A673 (cell line): ENCODE data around the gene BPHL. TPM values are rescaled to one million over a fixed set of nuclear protein-coding genes. Genes with fewer than 3 reads are reported as not detected.
"Not testable (repeated sequence)": the region's sequence is repeated elsewhere in the genome, so short reads cannot be mapped to it uniquely, and the experiment has no call there.

Experiments
- BruUV-seq: library from RNA; stranded (reverse); fragments of 400-500 nt; replicated peaks from 2 replicates; lab custom pipeline; 2021; lab: Mats Ljungman, UMichigan
- CTCF ChIA-PET: fragments of 300-600 bp; sonication (Branson Sonifier 250); formaldehyde crosslinking; loops from one replicate; lab custom pipeline; 2022; ENCODE audit warnings: antibody characterized with exemption; lab: Charles Lee
- POLR2A ChIA-PET: fragments of 300-600 bp; sonication (Branson Sonifier 250); formaldehyde crosslinking; loops from one replicate; lab custom pipeline; 2022; ENCODE audit warnings: antibody characterized with exemption; ENCODE audit not compliant: low non-redundant PET; lab: Charles Lee
- DNase-seq: peaks from one replicate; pipeline ENCODE4 v3.0.0-alpha.2; 2015; ENCODE audit warnings: low spot score
- H3K27ac ChIP-seq: fragments of 200-600 bp; sonication (generic); 2 replicates; pipeline ENCODE4 v1.5.1; 2016; ENCODE audit warnings: mixed run types, low read depth, mild to moderate bottlenecking, mixed read lengths, antibody characterized with exemption, low read length; ENCODE audit not compliant: poor library complexity, severe bottlenecking
- H3K27me3 ChIP-seq: fragments of 200-600 bp; sonication (generic); replicated peaks from 2 replicates; pipeline ENCODE4 v1.6.1; 2017; ENCODE audit warnings: mixed run types, low read depth, mild to moderate bottlenecking, mixed read lengths, antibody characterized with exemption, low read length; ENCODE audit not compliant: insufficient read depth, poor library complexity
- H3K36me3 ChIP-seq: fragments of 200-600 bp; sonication (generic); 2 replicates; pipeline ENCODE4 v1.6.1; 2016; ENCODE audit warnings: mixed run types, mild to moderate bottlenecking, mixed read lengths, antibody characterized with exemption, low read length; ENCODE audit not compliant: insufficient read depth, poor library complexity, severe bottlenecking
- H3K4me1 ChIP-seq: fragments of 200-600 bp; sonication (generic); 2 replicates; pipeline ENCODE4 v1.6.1; 2017; ENCODE audit warnings: mixed run types, mild to moderate bottlenecking, mixed read lengths, antibody characterized with exemption, low read length; ENCODE audit not compliant: insufficient read depth, poor library complexity, severe bottlenecking
- H3K4me3 ChIP-seq: fragments of 200-600 bp; sonication (generic); 2 replicates; pipeline ENCODE4 v1.5.1; 2016; ENCODE audit warnings: low read depth, mixed run types, mild to moderate bottlenecking, mixed read lengths, low read length; ENCODE audit not compliant: poor library complexity, severe bottlenecking
- H3K9me3 ChIP-seq: fragments of 200-600 bp; sonication (generic); 2 replicates; pipeline ENCODE4 v1.6.1; 2016; ENCODE audit warnings: mixed run types, low read depth, mild to moderate bottlenecking, mixed read lengths, antibody characterized with exemption, low read length; ENCODE audit not compliant: poor library complexity, severe bottlenecking
- EZH2 ChIP-seq: fragments of 200-600 bp; sonication (generic); IDR thresholded peaks from 2 replicates; pipeline ENCODE4 v1.6.1; 2017; ENCODE audit warnings: borderline replicate concordance, low read depth, mild to moderate bottlenecking, mixed read lengths, antibody characterized with exemption, low read length; ENCODE audit not compliant: poor library complexity, severe bottlenecking
- intact Hi-C: fragments of 100-400 bp; cut with micrococcal nuclease; formaldehyde crosslinking; loops from one replicate; pipeline ENCODE4 v1.10.0; 2022; ENCODE audit not compliant: unreplicated experiment
- total RNA-seq: library from RNA; stranded (reverse); gene quantifications from 2 replicates; pipeline ENCODE4 v1.2.3, GENCODE V29; 2021
- TF ChIP-seq, protein P1 (sequence below): fragments of 300-800, 200-600 bp; sonication (generic); conservative IDR thresholded peaks from 2 replicates; pipeline ENCODE4 v1.5.1; 2017; ENCODE audit warnings: low read depth, mild to moderate bottlenecking, antibody characterized with exemption, low read length, moderate library complexity, mixed read lengths

Gene BPHL
- total RNA-seq, 1 experiment from 2014 or later, result 30.8 TPM

- Histone ChIP-seq H3K27me3 (no peaks in the 10 kb centered on the region), H3K36me3 (no peaks in the 10 kb centered on the region), H3K4me1 (peaks cover 18% of the 10 kb centered on the region), H3K4me3 (no peak overlapping the region), H3K9me3 (no peaks in the 10 kb centered on the region), H3K27ac (peak overlapping the region; percentile 51)
- BruUV-seq, result no TSS peak
- intact Hi-C loops, result no loop called here
- DNase-seq, result peak; percentile 45
- ChIA-PET CTCF (no interaction called here), POLR2A (no interaction called here)
- TF ChIP-seq, protein P1, sequence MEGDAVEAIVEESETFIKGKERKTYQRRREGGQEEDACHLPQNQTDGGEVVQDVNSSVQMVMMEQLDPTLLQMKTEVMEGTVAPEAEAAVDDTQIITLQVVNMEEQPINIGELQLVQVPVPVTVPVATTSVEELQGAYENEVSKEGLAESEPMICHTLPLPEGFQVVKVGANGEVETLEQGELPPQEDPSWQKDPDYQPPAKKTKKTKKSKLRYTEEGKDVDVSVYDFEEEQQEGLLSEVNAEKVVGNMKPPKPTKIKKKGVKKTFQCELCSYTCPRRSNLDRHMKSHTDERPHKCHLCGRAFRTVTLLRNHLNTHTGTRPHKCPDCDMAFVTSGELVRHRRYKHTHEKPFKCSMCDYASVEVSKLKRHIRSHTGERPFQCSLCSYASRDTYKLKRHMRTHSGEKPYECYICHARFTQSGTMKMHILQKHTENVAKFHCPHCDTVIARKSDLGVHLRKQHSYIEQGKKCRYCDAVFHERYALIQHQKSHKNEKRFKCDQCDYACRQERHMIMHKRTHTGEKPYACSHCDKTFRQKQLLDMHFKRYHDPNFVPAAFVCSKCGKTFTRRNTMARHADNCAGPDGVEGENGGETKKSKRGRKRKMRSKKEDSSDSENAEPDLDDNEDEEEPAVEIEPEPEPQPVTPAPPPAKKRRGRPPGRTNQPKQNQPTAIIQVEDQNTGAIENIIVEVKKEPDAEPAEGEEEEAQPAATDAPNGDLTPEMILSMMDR, result peak; percentile 27; the same call in 1 of the 2 replicates
- TF ChIP-seq EZH2, result no peak
Measured at GRCh38 chr6:3195695-3196497, 77.4 kb downstream of the BPHL start.

DNA sequence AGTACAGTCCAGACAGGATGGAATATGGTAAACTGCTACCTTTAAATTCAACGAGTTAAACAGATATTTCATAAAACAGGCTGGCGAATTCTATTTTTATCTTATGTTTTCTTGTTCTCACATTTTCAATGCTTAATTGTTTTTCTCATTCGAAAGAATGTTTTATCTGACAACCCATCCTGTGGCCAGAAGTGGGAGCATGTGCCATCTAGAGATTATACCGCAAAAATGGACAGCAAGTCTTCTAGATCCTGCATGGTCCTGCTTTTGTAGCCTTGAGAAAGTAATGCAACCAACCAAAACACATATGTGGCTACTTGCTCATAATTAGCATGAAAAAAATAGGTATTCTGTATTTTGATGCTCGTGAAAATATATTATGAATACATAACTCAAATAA, 78.3 kb downstream of the BPHL start:
- Histone ChIP-seq H3K27me3 (no peaks in the 10 kb centered on the region), H3K9me3 (no peaks in the 10 kb centered on the region), H3K4me3 (no peak overlapping the region), H3K4me1 (peaks cover 18% of the 10 kb centered on the region), H3K27ac (no peak overlapping the region), H3K36me3 (no peaks in the 10 kb centered on the region)
- no TSS peak for BruUV-seq
- no peak for TF ChIP-seq EZH2
- TF ChIP-seq, protein P1, result no peak
- intact Hi-C loops, result no loop called here
- POLR2A ChIA-PET, result no interaction called here
- CTCF ChIA-PET, result no interaction called here
- DNase-seq, result no peak

DNA sequence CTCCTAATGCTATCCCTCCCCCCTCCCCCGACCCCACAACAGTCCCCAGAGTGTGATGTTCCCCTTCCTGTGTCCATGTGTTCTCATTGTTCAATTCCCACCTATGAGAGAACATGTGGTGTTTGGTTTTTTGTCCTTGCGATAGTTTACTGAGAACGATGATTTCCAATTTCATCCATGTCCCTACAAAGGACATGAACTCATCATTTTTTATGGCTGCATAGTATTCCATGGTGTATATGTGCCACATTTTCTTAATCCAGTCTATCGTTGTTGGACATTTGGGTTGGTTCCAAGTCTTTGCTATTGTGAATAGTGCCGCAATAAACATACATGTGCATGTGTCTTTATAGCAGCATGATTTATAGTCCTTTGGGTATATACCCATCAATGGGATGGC, 79.2 kb downstream of the BPHL start:
- peaks cover 18% of the 10 kb centered on the region for H3K4me1 ChIP-seq
- H3K9me3 ChIP-seq, H3K4me3 ChIP-seq, intact Hi-C loops, H3K27ac ChIP-seq, H3K36me3 ChIP-seq, H3K27me3 ChIP-seq, CTCF ChIA-PET, BruUV-seq, DNase-seq, POLR2A ChIA-PET: not testable (repeated sequence)

- Histone ChIP-seq H3K27me3 (no peaks in the 10 kb centered on the region), H3K9me3 (no peaks in the 10 kb centered on the region), H3K4me1 (peaks cover 17% of the 10 kb centered on the region), H3K27ac (no peak overlapping the region), H3K36me3 (no peaks in the 10 kb centered on the region), H3K4me3 (no peak overlapping the region)
- no peak for DNase-seq
- intact Hi-C loops, result no loop called here
- ChIA-PET CTCF (no interaction called here), POLR2A (no interaction called here)
- TF ChIP-seq, protein P1, result no peak
- no peak for TF ChIP-seq EZH2
- BruUV-seq, result no TSS peak
Measured at GRCh38 chr6:3199382-3199781, 80.9 kb downstream of the BPHL start.
